ENCODE measurements around the gene TUBA1A. TPM values are rescaled to one million over a fixed set of nuclear protein-coding genes. Genes with fewer than 3 reads are reported as not detected.

The TUBA1A gene
- total RNA-seq, 1 experiment from 2014 or later: 24.1 TPM

- TF ChIP-seq ELF1 (IDR thresholded peaks at IDR 0.05; ENCODE audit: borderline replicate concordance, low read depth) (no peak), SRF (IDR thresholded peaks at IDR 0.05; ENCODE audit: low read depth) (no peak), MAX (IDR thresholded peaks at IDR 0.05) (0 out of 2 replicates have a peak, but pooled peaks have one; percentile 1), RAD21 (IDR thresholded peaks at IDR 0.05; ENCODE audit: low read depth) (no peak)
Measured at GRCh38 chr12:49188916-49189367, at the start of gene TUBA1A (continued).

GRCh38 chr12:49236423-49236822, 47.5 kb upstream of the TUBA1A start:
- ChIA-PET POLR2A (interaction anchor here (1.1 kb wide), 1 partner anchor 106 kb away, joined by 4 read pairs; no protein-coding TSS in a partner anchor), RAD21 (ENCODE audit: low non-redundant PET in 1 of 2, low total read pairs in 2 of 2, uncharacterized antibody in 2 of 2, unreplicated experiment in 2 of 2) (no interaction called here), CTCF (interaction anchor here (1.8 to 2.2 kb wide), 3 partner anchors 14 to 172 kb away, joined by 4 to 23 read pairs (median 22); partner anchors contain the start of gene TROAP)
- Histone ChIP-seq H2AFZ (ENCODE audit: low read depth, low read length, poor library complexity, severe bottlenecking) (no peak overlapping the region), H3K9me3 (ENCODE audit: control insufficient read depth in 1 of 2, insufficient read depth in 1 of 2, low read depth in 1 of 2, low read length in 2 of 2) (no peaks in the 10 kb centered on the region), H3K27ac (ENCODE audit: low read depth, low read length) (no peak overlapping the region), H3K4me1 (ENCODE audit: control insufficient read depth in 1 of 2, insufficient read depth in 2 of 2, low read length in 2 of 2) (peaks cover 4 to 17% of the 10 kb centered on the region in 2 experiments; a peak in 3 of 4 replicates), H3K4me2 (ENCODE audit: low read length) (no peak overlapping the region), H3K9ac (ENCODE audit: low read length) (no peak overlapping the region), H3K36me3 (ENCODE audit: control insufficient read depth in 1 of 2, insufficient read depth in 2 of 2, low read length in 2 of 2) (no peaks in the 10 kb centered on the region), H3K9me2 (ENCODE audit: insufficient read depth) (no peaks in the 10 kb centered on the region), H4K20me1 (ENCODE audit: insufficient read depth) (no peaks in the 10 kb centered on the region), H3K79me2 (ENCODE audit: insufficient read depth, low read length) (no peaks in the 10 kb centered on the region), H3K27me3 (ENCODE audit: insufficient read depth, low read length) (no peaks in the 10 kb centered on the region), H3K4me3 (replicated peaks in 1 of 2; ENCODE audit: low read depth in 1 of 2, low read length in 2 of 2) (no peak overlapping the region)
- intact Hi-C loops (cut with micrococcal nuclease): loop anchor here (10.0 kb wide), 1 partner anchor 102 kb away; the partner anchor contains the start of gene TUBA1B
- TF ChIP-seq CEBPB (IDR thresholded peaks at IDR 0.05; ENCODE audit: low read depth) (no peak), YY1 (IDR thresholded peaks at IDR 0.05; ENCODE audit: extremely low read depth, insufficient replicate concordance, low read depth, low read length) (no peak), CBX3 (IDR thresholded peaks at IDR 0.05; ENCODE audit: low read depth) (no peak), FOSL1 (IDR thresholded peaks at IDR 0.05; ENCODE audit: low read depth) (no peak), ELF1 (IDR thresholded peaks at IDR 0.05; ENCODE audit: borderline replicate concordance, low read depth) (no peak), RAD21 (IDR thresholded peaks at IDR 0.05; ENCODE audit: low read depth) (no peak), TCF7L2 (IDR thresholded peaks at IDR 0.05; ENCODE audit: borderline replicate concordance, extremely low read depth, insufficient read depth, insufficient read length) (no peak), ZBTB33 (IDR thresholded peaks at IDR 0.05; ENCODE audit: extremely low read depth, insufficient replicate concordance, low read length) (no peak), REST (IDR thresholded peaks at IDR 0.05; ENCODE audit: low read depth) (no peak), JUND (IDR thresholded peaks at IDR 0.05) (no peak), SRF (IDR thresholded peaks at IDR 0.05; ENCODE audit: low read depth) (no peak), ZNF274 (IDR thresholded peaks at IDR 0.05; ENCODE audit: low read depth, low read length) (no peak), EZH2phosphoT487 (IDR thresholded peaks at IDR 0.05; ENCODE audit: borderline replicate concordance) (no peak), EZH2 (IDR thresholded peaks at IDR 0.05) (no peak), POLR2A (IDR thresholded peaks at IDR 0.05; ENCODE audit: borderline replicate concordance, extremely low read depth, insufficient read depth, insufficient read length) (no peak), ZFX (IDR thresholded peaks at IDR 0.05) (no peak), MAX (IDR thresholded peaks at IDR 0.05) (no peak), EGR1 (IDR thresholded peaks at IDR 0.05; ENCODE audit: low read depth) (no peak)
- BruUV-seq (replicated peaks): no TSS peak
- ATAC-seq (no peak), DNase-seq (ENCODE audit: low read depth, low spot score) (no peak)

Measured in HCT116 (cell line).